ENCODE data around the gene NELFCD. TPM values are rescaled to one million over a fixed set of nuclear protein-coding genes. Genes with fewer than 3 reads are reported as not detected.

NELFCD gene
- total and polyA plus RNA-seq, 9 of the 15 experiments (the other 6 are each of a cell fraction or from before 2014, with no cell fraction given) = 11.7 to 163 (median 96.5) TPM

- TF ChIP-seq AFF1 (IDR thresholded peaks at IDR 0.05; ENCODE audit: low read depth in 1 of 2, partially characterized antibody in 2 of 2) (no peak), PHF21A (IDR thresholded peaks at IDR 0.05; ENCODE audit: borderline replicate concordance, low read depth) (no peak), ZNF561 (CRISPR knock-in tag; conservative IDR thresholded peaks at IDR 0.05) (no peak), CHAMP1 (IDR thresholded peaks at IDR 0.05) (no peak), ELK1 (CRISPR knock-in tag; IDR thresholded peaks at IDR 0.05) (no peak), ZNF551 (CRISPR knock-in tag; IDR thresholded peaks at IDR 0.05) (no peak), SMARCE1 (IDR thresholded peaks at IDR 0.05) (no peak), ZBTB33 (CRISPR knock-in tag; IDR thresholded peaks at IDR 0.05) (no peak), RFX7 (CRISPR knock-in tag; IDR thresholded peaks at IDR 0.05) (no peak), TFE3 (CRISPR knock-in tag; IDR thresholded peaks at IDR 0.05) (no peak), ZNF695 (CRISPR knock-in tag; IDR thresholded peaks at IDR 0.05) (no peak), SP2 (IDR thresholded peaks at IDR 0.05; ENCODE audit: extremely low read depth, low read depth, low read length, poor library complexity, severe bottlenecking) (no peak), KDM5B (IDR thresholded peaks at IDR 0.05; ENCODE audit: insufficient replicate concordance, low read depth, low read length) (peak; percentile 66), BDP1 (IDR thresholded peaks at IDR 0.05; ENCODE audit: insufficient read depth, insufficient read length) (no peak), FOXA1 (IDR thresholded peaks at IDR 0.05; ENCODE audit: borderline replicate concordance) (no peak), SNIP1 (IDR thresholded peaks at IDR 0.05; ENCODE audit: low read depth) (no peak)
Observed at GRCh38 chr20:59006864-59007664, 26.0 kb downstream of the NELFCD start, which contains the start of gene CTSZ (continued).
